NCI-H128 (cell line): Measurements from ENCODE around the gene USP7.
"Not testable (repeated sequence)": the region's sequence is repeated elsewhere in the genome, so short reads cannot be mapped to it uniquely, and the experiment has no call there.

Experiments used
- DNase-seq: peaks from one replicate; lab custom pipeline; 2025; ENCODE audit not compliant: unreplicated experiment; lab: John Stamatoyannopoulos, UW

USP7 gene

GRCh38 chr16:8928467-8928957 is 35.2 kb downstream of the USP7 start:
- no peak for DNase-seq

GRCh38 chr16:8926827-8927226 is 36.9 kb downstream of the USP7 start:
- DNase-seq = no peak

- no peak for DNase-seq
These were observed 38.3 kb downstream of the USP7 start for GRCh38 chr16:8925455-8925854.

GRCh38 chr16:8924214-8924613 is 39.5 kb downstream of the USP7 start:
- no peak for DNase-seq

GRCh38 chr16:8923199-8923598 is 40.5 kb downstream of the USP7 start:
- DNase-seq = no peak

GRCh38 chr16:8921347-8921984 is 42.2 kb downstream of the USP7 start:
- no peak for DNase-seq

- no peak for DNase-seq
These were observed 42.9 kb downstream of the USP7 start for GRCh38 chr16:8920645-8921346.

GRCh38 chr16:8919934-8920462 is 43.7 kb downstream of the USP7 start:
- no peak for DNase-seq

- no peak for DNase-seq
These were observed 44.4 kb downstream of the USP7 start for GRCh38 chr16:8919089-8919933.

- not testable (repeated sequence) for DNase-seq
These were observed 46.4 kb downstream of the USP7 start for GRCh38 chr16:8917336-8917735.

GRCh38 chr16:8916541-8917225 is 47.0 kb downstream of the USP7 start:
- no peak for DNase-seq

GRCh38 chr16:8915722-8916301 is 47.9 kb downstream of the USP7 start:
- no peak for DNase-seq

- DNase-seq = no peak
These were observed 49.6 kb downstream of the USP7 start for GRCh38 chr16:8914098-8914497.

GRCh38 chr16:8912793-8913192 is 50.9 kb downstream of the USP7 start:
- DNase-seq = no peak

GRCh38 chr16:8910811-8911210 is 52.9 kb downstream of the USP7 start:
- DNase-seq = no peak

GRCh38 chr16:8908810-8909468 is 54.8 kb downstream of the USP7 start:
- DNase-seq = no peak

GRCh38 chr16:8907096-8907495 is 56.6 kb downstream of the USP7 start:
- no peak for DNase-seq

GRCh38 chr16:8905795-8906591 is 57.7 kb downstream of the USP7 start:
- DNase-seq = no peak

GRCh38 chr16:8905168-8905762 is 58.4 kb downstream of the USP7 start:
- DNase-seq = no peak
